ENCODE data around the gene CP.
"Not testable (repeated sequence)": the region's sequence is repeated elsewhere in the genome, so short reads cannot be mapped to it uniquely, and the experiment has no call there.

The CP gene

DNA sequence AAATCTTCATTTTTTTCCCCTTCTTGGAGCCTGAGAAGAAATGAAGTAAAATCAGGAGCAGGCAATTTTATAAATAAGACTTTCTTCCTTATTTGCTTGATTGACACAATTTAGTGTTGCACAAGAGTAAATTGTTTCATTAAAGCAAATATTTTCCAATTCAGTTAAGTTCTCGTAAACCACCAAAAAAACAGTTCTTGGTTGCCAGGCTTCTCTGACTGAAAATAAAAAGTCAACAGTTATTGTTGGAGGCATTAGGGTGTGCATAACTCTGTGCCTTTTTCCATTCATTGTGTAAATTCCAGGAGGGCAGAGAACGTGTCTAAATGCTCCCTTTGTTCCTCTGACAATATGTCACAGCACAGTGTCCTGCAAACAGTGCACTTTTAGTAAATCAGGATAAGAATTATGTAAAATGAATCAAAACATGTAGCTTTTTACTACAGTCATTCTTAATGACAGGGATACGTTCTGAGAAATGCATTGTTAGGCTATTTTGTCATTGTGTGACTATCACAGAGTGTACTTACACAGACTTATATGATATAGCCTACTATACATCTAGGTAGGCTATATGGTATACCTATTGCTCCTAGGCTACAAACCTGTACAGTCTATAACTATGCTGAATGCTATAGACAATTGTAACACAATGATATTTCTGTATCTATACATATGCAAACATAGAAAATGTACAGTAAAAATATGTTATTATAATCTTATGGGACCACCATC is at the start of gene CP:
Gene CP (minus strand): TSS at position 47 of the 735 bp plus-strand sequence. CDS start 37 bp downstream, at position 10.
- no peak for DNase-seq (ENCODE audit: low spot score)

DNA sequence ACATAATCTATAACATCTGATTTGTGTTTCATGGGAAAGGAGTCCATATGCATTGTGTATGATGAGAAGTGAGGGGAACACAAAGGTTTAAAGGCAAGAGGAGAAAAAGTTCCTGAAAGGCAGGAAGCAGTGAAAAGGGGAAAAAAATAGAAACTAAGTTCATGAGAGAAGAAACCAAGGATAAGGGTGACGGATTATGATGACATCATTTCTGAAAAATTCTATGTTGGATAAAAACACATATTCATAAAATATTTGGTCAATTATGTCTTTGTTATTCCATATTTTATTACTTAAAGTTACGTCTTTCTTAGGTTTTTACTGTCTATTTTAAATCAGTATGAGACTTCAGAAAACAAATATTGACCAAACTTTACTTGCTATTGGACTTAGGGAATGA is 48.6 kb upstream of the CP start:
- no peak for DNase-seq (ENCODE audit: low spot score)

DNA sequence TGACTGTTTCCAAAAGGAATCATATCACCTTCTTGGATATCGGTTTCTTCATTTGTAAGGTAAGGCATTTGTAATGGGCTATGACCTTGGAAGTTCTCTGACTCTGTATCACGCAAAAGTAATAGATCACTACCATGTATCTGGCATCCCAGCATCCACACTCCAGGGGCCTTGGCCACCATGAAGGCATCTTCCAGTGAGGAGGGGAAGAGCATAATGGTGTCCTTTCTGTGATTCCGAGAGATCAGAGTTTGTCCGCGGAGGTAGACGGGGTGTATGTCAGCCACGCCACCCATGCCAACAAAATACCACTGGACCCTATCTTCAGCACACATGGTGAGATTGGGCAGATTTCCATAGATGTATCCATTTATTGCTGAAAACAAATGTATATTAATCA is 48.1 kb upstream of the CP start:
- DNase-seq (ENCODE audit: low spot score), result no peak

DNA sequence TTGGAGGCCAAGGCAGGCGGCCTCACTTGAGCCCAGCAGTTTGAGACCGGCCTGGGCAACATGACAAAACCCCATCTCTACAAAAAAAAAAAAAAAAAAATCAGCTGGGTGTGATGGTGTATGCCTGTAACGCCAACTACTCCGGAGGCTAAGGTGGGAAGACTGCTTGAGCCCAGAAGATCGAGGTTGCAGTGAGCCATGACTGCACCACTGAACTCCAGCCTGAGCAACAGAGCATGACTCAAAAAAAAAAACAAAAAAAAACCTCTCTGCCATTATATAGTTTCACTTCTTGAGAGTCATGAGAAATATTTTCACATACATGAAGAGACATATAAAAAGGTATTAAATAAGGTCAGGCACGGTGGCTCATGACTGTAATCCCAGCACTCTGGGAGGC is 45.9 kb upstream of the CP start:
- no peak for DNase-seq (ENCODE audit: low spot score)

DNA sequence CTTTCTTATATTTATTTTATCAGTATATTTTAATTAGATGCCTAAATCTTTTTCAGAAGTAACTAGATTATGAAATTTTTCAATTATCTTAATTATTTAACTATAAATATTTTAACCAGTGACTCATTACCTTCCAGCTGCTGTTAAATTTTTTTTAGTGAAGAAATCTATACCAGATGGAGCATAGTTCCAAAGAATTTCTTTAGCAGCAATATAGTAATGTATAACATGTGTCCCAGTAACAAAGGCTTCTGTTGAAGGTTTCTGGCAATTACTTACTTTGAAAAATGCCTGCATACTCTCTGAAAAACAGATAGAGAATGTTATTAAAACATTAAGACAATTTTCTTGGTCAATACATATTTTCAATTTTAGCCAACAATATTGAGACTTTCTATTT is 45.1 kb upstream of the CP start:
- no peak for DNase-seq (ENCODE audit: low spot score)

DNA sequence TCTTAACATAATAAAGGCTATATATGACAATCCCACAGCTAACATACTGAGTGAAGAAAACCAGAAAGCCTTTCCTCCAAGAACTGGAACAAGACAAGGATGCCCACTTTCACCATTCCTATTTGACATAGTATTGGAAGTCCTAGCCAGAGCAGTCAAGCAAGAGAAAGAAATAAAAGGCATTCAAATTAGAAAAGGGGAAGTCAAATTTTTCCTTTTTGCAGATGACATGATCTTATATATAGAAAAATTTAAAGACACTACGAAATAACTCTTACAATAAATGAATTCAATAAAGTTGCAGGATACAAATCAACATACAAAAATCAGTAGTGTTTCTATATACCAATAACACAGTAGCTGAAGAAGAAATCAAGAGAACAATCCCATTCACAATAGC is 42.2 kb upstream of the CP start:
- DNase-seq (ENCODE audit: low spot score), result no peak

DNA sequence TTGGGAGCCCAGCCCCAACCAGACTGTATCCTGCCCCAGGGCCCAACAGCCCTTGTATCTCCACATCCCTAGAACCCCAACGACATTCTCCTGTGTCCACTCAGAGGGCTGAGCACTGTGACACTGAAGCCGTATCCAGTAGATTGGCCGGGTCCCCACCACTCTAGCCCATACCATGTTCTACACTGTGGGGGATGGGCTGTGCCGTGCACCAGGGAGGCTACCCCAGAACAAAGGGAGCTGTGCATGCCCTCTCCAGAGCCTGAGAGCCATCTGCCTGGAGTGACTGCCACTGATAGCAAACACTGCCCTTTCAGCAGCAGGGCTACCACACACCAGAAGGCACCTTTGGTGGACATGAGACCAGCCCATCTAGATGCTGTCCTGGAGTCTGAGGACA is 37.1 kb upstream of the CP start:
- DNase-seq (ENCODE audit: low spot score), result no peak

DNA sequence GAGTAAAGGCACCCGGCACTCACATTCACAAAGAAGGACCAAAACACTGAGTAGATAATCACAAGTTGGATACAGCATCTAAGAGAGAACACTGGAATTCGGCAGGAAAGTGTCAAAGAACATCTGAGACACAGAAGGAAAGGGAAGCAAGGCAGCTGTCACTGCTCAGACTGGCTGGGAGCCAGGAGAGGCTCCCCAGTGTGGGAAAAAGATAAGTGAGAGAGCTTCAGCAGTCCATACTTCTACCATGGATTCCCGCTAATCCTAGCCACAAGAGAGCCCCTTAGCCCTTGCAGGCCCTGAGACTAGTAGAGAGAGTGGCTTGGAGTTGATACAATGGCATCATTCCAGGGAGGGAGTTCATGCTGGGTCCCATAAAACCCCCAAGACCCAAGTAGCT is 36.7 kb upstream of the CP start:
- no peak for DNase-seq (ENCODE audit: low spot score)

DNA sequence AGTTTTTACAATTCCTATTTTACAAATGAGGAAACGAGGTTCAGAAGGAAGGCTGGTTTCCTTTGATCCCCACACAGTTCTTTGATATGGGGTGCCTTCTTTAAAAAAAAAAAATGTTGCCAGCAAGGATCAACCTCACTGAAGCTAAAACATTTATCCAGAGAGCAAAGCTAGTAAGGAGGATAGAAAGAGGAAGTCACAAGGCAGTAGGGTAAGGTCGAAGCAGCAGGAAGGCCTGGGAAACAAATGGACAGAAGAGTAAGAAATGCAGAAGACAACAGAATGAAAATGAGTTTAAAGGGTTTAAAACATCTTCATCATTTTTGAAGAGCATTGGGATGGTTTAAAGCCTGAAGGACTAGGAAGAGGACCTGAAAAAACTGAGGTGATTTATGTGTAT is 30.6 kb upstream of the CP start:
- no peak for DNase-seq (ENCODE audit: low spot score)

DNA sequence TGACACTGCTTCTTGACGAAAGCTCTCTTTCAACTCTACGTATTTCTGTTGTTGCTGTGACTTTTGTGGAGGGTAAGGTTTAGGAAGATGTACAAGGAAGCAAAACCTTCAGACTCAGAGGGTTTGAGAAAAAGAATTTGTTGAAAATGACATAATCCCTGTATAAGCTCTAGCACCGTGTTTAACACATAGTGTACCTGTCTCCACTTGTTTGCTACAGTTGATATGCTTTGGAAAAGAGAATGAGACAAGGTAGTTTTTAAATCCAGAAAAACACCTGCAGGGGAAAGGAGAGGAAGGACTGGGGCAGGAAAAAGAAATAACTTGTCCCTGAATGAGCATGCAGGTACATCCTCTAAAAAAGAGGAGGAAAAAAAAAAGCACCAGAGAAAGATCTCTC is 29.6 kb upstream of the CP start:
- no peak for DNase-seq (ENCODE audit: low spot score)

DNA sequence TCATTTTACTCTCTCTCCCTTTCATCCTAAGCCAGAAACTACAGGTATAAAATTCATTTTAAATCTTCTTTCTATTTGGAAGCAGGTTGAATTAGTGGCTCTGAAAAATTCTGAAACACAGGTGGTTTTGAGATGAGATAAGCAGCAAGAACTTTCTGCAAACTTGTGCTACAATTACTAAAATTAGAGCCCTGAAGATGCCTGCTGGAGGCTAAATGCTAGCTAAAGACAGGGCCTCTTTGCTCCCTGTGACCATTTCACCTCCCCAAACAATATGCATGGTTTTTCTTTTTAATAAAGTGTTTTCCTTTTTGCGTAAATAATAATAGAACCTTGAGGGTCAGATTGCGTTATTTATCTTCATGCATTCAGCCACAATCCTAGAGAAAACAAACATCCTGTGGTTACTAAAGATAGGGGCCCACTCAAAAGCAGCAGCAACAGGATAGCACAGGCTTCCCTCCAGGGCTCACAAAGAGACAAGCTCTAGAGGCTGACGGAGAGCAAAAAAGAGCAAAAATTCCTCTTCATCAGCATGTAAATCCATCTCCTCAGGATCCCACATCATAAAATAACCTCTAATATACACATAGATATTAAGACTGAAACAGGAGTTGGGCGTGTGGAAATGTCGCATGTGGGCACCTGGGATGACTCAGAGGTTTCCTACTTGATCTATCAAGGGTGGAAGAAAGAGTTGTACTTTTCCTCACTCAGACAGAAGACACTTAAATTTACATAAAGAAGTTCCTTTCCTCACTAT is 26.5 kb upstream of the CP start:
- DNase-seq (ENCODE audit: low spot score), result no peak

DNA sequence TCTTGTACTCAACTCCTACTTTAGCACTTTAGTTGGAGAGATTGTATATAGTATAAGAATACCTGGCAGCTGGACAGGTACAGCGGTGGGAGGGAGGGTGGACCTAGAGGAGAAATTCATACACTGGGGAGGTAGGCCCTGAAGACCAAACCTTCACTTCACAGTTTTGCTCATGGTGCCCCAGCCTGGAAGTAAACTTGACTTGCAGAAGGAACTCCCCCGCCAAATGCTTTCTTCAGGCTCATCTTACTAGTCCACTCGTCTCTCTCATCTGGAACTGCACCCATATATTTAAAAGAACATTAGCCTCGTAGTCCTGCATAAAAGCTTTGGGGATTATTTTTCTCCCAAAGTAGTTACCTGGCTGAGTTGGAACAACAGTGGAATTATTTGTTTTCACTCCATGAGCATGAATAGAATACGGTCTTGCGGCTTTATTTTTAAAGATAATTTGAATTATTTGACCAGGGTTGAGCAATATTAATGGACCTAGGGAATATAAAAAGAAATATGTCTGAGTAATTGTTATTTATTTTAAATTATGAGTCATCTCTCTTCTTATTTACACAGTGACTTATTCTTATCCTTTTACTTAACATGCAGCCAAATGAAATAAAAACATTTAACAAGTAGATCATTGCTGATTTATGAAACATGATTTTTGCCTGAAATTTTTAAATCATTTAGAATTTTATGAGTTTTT is 25.5 kb upstream of the CP start:
- no peak for DNase-seq (ENCODE audit: low spot score)

DNA sequence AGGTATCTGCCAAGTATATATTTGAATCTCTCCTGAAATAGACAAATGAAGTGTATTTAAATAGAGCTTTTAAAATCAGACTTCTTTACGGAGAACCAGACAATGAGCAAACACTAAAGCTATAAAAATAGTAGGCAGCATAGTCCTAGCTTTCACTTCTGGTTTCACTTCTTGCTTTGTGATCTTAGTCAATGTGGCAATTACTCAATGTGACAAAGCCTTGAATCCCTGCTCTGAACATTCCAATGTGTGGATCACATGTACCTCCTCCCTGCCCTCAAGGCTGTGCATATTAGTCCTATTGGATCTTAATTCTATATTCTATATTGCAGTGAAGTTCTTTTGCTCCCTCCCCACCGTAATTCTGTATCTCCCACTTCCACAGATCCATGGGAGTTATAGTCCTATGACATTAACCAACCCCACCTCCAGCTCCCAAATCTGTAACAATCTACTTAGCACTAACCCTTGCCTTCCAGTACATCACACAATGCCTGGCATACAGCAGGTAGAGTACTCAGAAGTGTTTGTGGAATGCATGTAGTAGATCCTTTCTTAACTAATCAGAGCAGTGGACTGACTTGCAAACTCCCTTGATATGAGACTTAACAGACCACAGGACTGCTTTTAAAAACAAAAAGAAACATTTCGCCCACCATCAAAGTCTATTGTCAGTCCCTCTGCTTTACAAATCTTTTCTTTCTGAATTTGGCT is 24.3 kb upstream of the CP start:
- no peak for DNase-seq (ENCODE audit: low spot score)

DNA sequence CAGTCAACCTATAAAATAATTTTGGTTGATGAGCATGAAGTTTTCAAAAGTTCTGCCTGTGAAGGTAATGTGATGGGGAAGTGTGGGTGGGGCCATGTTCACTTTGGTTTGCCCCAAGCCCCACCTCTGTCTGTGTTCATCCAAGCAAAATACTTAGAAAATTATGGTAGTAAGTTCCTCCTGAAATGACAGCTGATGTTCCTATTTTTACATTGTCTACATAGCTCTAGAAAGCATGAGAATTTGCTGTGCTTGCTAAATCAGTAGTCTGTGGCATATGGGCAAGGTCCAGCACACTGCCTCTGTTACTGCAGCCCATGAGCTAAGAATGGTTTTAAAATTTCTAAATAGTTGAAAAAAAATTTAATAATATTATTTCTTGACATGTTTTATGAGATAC is 21.9 kb upstream of the CP start:
- no peak for DNase-seq (ENCODE audit: low spot score)

DNA sequence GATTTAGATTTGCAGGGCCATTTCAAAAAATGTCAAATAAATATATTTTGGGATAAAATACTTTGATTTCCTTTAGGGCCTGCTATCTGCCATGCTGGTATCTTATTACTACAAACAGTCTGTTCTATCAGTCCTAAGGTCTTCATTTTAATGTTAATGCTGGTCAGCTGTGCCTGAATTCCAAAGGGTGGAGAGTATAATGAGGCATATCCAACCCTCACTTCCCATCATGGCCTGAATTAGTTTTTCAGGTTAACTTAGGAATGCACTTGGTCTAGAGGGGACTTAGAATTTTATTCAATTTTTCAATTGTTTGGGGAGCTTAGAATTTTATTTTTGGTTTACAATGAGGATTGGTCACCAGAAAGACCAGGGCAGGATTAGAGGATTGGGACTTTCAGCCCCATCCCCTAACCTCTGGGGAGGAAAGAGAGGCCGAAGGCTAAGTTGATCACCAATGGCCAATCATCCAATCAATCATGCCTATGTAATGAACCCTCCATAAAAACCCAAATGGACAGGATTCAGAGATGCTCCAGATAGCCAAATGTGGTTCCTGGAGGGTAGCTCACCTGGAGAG is 17.8 kb upstream of the CP start:
- DNase-seq (ENCODE audit: low spot score), result no peak

DNA sequence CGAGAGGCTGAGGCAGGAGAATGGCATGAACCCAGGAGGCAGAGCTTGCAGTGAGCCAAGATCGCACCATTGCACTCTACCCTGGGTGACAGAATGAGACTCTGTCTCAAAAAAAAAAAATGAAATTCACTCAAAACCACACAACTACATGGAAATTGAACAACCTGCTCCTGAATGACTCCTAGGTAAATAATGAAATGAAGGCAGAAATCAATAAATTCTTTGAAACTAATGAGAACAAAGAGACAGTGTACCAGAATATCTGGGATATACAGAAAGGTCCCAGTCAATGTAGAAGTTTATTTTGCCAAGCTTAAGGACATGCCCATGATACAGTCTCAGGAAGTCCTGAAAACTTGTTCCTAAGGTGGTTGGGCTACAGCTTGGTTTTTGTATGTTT is 16.6 kb upstream of the CP start:
- not testable (repeated sequence) for DNase-seq (ENCODE audit: low spot score)

DNA sequence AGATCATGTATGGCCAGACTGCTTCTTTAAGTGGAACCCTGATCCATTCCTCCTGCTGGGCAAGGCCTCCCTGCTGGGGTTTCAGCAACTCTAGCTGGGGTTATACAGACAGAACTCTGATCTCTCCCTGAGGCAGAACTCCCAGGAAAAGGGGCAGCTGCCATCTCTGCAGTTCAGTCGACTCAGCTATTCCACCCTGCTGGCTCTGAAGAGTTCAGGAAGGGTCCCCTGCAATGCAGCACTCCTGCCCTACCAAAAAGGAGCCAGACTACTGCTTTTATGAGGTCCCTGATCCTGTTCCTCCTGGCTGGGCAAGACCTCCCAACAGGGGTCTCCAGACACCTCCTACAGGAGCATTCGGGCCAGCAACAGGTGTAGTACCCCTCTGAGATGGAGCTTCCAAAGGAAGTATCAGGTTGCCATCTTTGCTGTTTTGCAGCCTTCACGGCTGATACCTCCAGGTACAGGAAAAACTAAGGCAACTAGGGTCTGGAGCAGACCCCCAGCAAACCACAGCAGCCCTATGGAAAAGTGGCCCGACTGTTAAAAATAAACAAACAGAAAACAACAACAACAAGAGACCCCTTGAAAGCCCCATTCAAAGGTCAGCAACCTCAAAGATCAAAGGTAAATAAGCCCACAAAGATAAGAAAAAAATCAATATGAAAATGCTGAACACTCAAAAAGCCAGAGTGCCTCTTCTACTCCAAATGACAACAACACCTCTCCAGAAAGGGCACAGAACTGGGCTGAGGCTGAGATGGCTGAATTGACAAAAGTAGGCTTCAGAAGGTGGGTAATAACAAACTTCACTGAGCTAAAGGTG is 14.2 kb upstream of the CP start:
- DNase-seq (ENCODE audit: low spot score), result no peak

DNA sequence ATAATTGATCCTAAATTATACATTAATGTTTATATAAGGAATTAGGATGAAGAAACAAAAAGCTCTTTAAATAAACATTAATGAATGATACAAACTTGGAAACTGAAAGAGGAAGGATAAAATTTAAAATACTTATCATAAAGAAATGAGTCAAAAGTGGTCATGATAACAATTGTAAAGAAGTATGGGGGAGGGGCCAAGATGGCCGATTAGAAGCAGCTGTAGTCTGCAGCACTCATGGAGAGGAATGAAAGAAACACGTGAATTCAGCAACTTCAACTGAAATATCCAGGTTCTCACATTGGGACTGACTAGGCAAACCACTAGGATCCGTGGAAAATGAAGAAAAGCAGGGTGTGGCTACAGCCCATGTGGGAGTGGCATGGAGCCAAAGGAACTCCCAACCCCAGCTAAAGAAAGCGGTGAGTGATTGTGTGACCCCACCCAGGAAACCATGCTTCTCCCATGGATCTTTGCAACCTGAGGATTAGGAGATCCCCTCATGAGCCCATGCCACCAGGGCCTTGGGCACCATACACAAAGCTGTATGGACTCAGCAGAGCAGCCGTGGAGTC is 13.1 kb upstream of the CP start:
- no peak for DNase-seq (ENCODE audit: low spot score)

DNA sequence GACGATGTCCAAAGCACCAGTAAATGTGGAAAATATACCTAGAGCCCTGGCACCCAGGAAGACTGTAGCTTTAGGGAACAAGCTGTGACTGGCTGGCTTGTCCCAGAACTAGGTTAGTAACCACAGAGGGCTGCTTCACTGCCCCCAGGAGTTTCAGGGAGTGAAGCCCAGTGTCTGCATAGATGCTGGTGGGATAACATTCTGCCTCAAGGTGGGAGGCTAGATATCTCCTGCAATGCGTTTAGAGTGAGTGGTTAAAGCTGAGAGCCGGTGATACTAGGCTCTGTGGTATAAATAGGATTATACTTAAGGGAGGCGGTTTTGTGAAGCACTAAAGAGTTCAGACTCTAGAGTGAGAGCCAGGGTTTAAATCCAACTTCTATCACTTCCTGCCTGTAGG is 11.7 kb upstream of the CP start:
- no peak for DNase-seq (ENCODE audit: low spot score)

DNA sequence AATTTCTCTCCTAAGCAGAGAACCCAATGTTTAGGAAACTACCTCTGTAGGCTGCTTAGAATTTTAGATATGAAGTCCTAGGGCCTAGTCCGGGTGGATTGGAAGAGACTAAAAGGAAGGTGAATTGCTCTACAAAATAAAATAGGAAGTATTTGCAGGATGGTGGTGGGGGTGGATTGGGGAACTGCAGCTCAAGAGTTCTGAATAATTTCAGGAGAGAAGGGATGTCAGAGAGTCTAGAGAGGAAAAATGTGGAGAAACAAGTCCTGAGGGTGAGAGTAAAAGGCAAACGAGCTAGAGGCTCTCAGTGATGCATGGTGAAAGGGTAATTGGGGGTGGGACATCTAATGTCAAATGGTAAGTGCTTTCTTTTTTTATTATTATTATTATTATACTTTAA is 10.2 kb upstream of the CP start:
- no peak for DNase-seq (ENCODE audit: low spot score)
